Lung (tissue), 12 donors: ENCODE measurements around the gene TMEM98. TPM values are rescaled to one million over a fixed set of nuclear protein-coding genes. Genes with fewer than 3 reads are reported as not detected.
A peak's percentile ranks its signal among the peaks of the same experiment; 100 is the strongest.

ENCODE experiments used
- ATAC-seq: fragments of 200-7000 bp; cut with Tn5 transposase; one replicate; pipeline ENCODE4 v1.9.1; 2020; ENCODE audit warnings: moderate number of reproducible peaks; ENCODE audit not compliant: insufficient read depth, low FRiP score
- DNase-seq, 3 donors: peaks; one replicate each; pipeline ENCODE4 v3.0.0-alpha.2; 2013 to 2017
- H3K27ac ChIP-seq, 2 donors: one replicate each; pipeline ENCODE4 v1.5.1; 2013; ENCODE audit warnings: mild to moderate bottlenecking in 2 of 2, moderate library complexity in 2 of 2, control low read depth in 1 of 2, inconsistent platforms in 1 of 2, low read depth in 1 of 2, low read length in 1 of 2
- H3K27me3 ChIP-seq, 3 donors: one replicate each; pipeline ENCODE4 v1.5.1; 2013; ENCODE audit warnings: low read length in 2 of 3; ENCODE audit not compliant: control insufficient read depth in 3 of 3, insufficient read depth in 3 of 3
- H3K36me3 ChIP-seq, 4 donors: one replicate each; pipeline ENCODE4 v1.5.1; 2013; ENCODE audit warnings: low read length in 4 of 4, mild to moderate bottlenecking in 1 of 4, moderate library complexity in 1 of 4; ENCODE audit not compliant: control insufficient read depth in 4 of 4, insufficient read depth in 4 of 4
- H3K4me1 ChIP-seq, 5 donors: one replicate each; pipeline ENCODE4 v1.5.1; 2013; ENCODE audit warnings: low read length in 5 of 5, mild to moderate bottlenecking in 2 of 5, moderate library complexity in 1 of 5; ENCODE audit not compliant: control insufficient read depth in 5 of 5, insufficient read depth in 5 of 5
- H3K4me3 ChIP-seq: one replicate; pipeline ENCODE4 v1.5.1; 2013; ENCODE audit warnings: mild to moderate bottlenecking, control low read depth, moderate library complexity
- H3K9ac ChIP-seq, 2 donors: one replicate each; pipeline ENCODE4 v1.5.1; 2013; ENCODE audit warnings: low read length in 2 of 2, control low read depth in 1 of 2; ENCODE audit not compliant: insufficient read depth in 1 of 2
- H3K9me3 ChIP-seq, 4 donors: one replicate each; pipeline ENCODE4 v1.5.1; 2013; ENCODE audit warnings: low read length in 3 of 4, mild to moderate bottlenecking in 1 of 4, moderate library complexity in 1 of 4; ENCODE audit not compliant: control insufficient read depth in 4 of 4, insufficient read depth in 3 of 4
- CTCF ChIP-seq: IDR thresholded peaks from 2 replicates; pipeline ENCODE4 v1.5.1; 2012; ENCODE audit warnings: mild to moderate bottlenecking; ENCODE audit errors: control extremely low read depth, extremely low read depth
- WGBS, 2 donors: extraction: QIAGEN DNeasy Blood & Tissue Kit; methylation state at CpG; one replicate each; pipeline ENCODE4 v1.1.7; 2013; 5-methylcytosine and 5-hydroxymethylcytosine counted together
- polyA plus RNA-seq, 2 donors: library from polyadenylated mRNA; stranded (reverse); fragments of 200-250 nt; gene quantifications; one replicate each; pipeline ENCODE4 v1.2.1, GENCODE V29; 2013
- total RNA-seq, 2 donors: library from RNA; depleted of rRNA in 1 of 2; stranded (reverse); fragments of >200 nt in 1 of 2; gene quantifications; one replicate each; pipeline ENCODE4 v1.2.1, GENCODE V29; 2014 to 2021
- donor health status: control.
- donor health status: control.
- donor health status: Bipolar disorder and iron deficiency.
- donor health status: healthy.
- donor health status: DM: yes; HTN: yes; CAD: no.

TMEM98 gene
- total and polyA plus RNA-seq, 4 donors = 28.4 to 176 (median 46.3) TPM

DNA sequence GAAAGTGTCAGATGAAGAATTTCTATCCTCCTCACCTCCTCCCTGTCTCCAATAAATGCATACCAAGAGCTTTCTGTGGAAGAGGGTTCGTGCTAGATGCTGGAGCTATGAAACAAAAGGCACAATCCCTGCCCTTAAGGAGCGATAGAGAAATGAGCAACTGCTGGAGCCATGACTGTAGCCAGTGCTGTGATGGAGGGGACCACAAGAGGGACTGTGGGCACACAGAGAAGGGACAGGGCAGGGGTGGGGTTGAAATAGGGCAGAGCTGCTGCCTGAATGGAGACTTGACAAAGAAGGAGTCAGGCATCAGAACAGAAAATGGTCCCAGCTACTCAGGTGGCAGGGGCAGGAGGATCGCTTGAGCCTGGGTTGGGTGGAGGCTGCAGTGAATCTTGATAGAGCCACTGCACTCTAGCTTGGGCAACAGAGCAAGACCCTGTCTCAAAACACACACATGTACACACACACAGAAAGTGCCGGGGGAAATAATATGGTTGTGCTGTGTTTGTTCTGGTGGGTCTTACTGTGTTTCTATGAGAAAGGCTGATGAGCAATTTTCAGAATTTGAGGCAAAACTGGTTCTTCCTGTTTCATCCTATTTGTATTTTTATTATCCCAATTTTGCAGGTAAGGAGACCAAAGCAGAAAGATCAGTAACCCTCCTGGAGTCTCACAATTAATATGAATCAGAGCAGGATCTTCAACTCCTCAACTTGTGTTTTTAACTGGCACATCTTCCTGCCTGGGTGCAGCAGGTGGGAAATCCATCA is 16.5 kb downstream of the TMEM98 start:
- DNase-seq (no peak), ATAC-seq (no peak)
- Histone ChIP-seq H3K36me3 (peaks cover 4 to 22% (median 14%) of the 10 kb centered on the region in 4 donors), H3K4me1 (peaks cover 0 to 23% (median 15%) of the 10 kb centered on the region in 5 donors), H3K4me3 (no peak overlapping the region), H3K9ac (peak overlapping the region in 1 of 2 donors; percentile 40), H3K27ac (peak overlapping the region in 1 of 2 donors; percentile 27), H3K27me3 (no peaks in the 10 kb centered on the region), H3K9me3 (peaks cover 0 to 3% (median 0%) of the 10 kb centered on the region in 4 donors)
- no peak for TF ChIP-seq CTCF
- WGBS, 2 donors = 76 to 86% methylated on average over 4 of the region's 4 CpGs

DNA sequence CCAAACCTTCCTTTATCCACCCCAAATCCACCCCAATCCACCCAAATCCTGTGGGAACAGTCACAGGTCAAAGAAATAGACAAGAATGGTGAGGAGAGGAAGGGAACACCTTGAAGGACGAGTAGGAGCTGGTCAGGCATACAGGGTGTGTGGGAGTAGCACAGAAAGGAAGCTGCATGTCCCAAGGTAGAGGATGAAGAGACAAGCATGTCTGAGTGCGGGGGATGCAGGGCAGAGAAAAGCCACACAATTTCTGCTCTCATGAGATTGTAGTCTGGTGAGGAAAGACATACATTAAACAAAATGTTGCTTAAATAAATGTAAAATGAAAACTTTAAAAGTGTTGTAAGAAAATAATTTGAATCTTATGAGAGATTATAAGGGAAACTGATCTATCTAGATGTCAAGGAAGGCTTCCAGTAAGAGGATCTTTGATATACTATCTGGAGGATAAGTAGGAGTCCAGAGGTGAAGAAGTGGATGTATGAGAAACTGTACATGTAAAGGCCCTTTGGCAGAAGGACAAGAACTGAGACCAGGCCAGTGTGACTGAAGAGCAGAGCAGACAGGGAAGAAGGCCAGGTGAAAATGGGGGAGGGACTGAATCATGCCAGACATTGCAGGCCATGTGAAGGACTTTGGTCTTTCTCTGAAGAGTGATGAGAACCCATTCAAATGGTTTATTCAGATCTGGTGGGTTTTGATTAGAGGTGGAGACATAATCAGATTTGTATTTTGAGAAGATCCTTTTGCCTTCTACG is 18.6 kb downstream of the TMEM98 start:
- WGBS, 2 donors = 74 to 81% methylated on average over 3 of the region's 3 CpGs
- DNase-seq = no peak
- ATAC-seq = no peak

GRCh38 chr17:32947736-32948135 is 19.8 kb downstream of the TMEM98 start:
- H3K9me3 ChIP-seq = no peaks in the 10 kb centered on the region

More for the DNA sequence above, 18.6 kb downstream of the TMEM98 start:
- H3K9ac ChIP-seq = no peak overlapping the region
- no peak overlapping the region for H3K27ac ChIP-seq
- peaks cover 0 to 3% (median under 1%) of the 10 kb centered on the region in 4 donors for H3K36me3 ChIP-seq
- H3K4me3 ChIP-seq = no peak overlapping the region
- H3K4me1 ChIP-seq = peaks cover 0 to 23% (median 15%) of the 10 kb centered on the region in 5 donors
- H3K9me3 ChIP-seq = no peaks in the 10 kb centered on the region
- no peaks in the 10 kb centered on the region for H3K27me3 ChIP-seq
- TF ChIP-seq CTCF = no peak

More at GRCh38 chr17:32947736-32948135, 19.8 kb downstream of the TMEM98 start:
- no peak for ATAC-seq
- peaks cover 0 to 2% (median 0%) of the 10 kb centered on the region in 4 donors for H3K36me3 ChIP-seq
- H3K4me3 ChIP-seq = no peak overlapping the region
- TF ChIP-seq CTCF = no peak
- peaks cover 0 to 19% (median 15%) of the 10 kb centered on the region in 5 donors for H3K4me1 ChIP-seq
- H3K9ac ChIP-seq = no peak overlapping the region
- WGBS, 2 donors = 90 to 98% methylated on average over 1 of the region's 1 CpG
- no peak for DNase-seq
- no peaks in the 10 kb centered on the region for H3K27me3 ChIP-seq
- no peak overlapping the region for H3K27ac ChIP-seq
